HS-27A (cell line): ENCODE measurements around the gene CASKIN2.

ENCODE experiments used
- DNase-seq: peaks from one replicate; pipeline ENCODE4 v3.0.0-alpha.2; 2012; ENCODE audit warnings: low read depth, missing footprints

The CASKIN2 gene

GRCh38 chr17:75504347-75505151, 10.8 kb downstream of the CASKIN2 start:
- no peak for DNase-seq

- DNase-seq: no peak
Measured at GRCh38 chr17:75503976-75504346, 11.4 kb downstream of the CASKIN2 start.

DNA sequence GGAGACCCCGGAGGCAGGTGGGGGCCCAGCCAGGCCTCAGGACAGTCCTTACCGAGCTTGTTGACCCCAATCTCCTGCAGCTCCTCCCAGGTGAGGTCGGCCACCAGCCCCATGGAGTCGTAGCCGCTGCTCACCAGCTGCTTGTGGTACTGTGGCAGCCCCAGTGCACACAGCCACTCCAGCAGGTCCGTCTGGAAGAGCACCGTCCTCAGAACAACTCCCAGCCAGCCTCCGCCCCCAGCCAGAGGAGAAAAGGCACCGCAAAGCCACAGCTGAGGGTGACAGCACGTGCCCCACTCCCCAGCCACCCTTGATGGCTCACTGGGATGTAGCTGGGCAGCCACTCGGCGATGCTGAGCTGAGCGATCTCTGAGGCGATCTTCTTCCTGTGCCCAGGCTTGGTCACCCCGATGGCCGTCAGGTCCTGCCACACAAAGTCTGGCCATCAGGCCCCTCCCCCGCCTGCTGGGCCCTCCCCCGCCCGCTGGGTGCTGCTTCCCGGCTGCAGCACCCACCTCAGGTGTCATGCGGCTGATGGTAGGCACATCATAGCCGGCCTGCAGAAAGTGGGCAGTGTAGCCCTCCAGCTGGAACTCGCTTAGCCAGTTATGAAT, 11.9 kb downstream of the CASKIN2 start:
- DNase-seq: no peak

DNA sequence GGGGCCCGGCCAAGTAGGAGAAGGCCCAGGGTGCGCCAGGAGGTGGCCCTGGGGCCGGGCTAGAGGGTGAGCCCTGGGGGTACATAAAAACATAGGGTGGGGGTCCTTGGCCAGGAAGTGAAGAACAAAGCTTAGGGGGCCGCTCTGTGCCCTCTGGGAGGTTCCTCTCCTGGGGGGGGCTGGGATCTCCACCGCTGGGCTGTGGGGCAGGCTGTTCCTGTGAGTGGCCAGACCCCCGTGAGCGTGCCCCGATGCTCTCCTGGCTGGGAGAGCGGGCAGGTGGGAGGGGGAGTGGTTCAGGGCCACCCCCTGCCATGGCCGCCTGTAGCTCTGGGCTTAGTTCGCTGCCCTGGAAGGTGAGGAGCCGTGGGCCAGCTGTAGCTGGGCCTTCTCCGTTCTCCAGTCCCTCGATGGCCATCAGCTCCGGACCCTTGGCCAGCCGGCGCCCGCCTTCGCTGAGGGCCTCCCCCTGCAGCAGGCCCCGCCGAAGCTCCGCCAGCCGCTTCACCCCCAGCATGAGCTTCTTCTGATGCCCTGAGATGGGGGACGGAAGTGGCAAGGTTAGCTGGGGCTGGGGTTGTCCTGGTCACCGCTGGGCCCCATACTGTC, 12.5 kb downstream of the CASKIN2 start:
- no peak for DNase-seq

- DNase-seq: no peak
Measured at GRCh38 chr17:75502072-75502720, 13.1 kb downstream of the CASKIN2 start.

DNA sequence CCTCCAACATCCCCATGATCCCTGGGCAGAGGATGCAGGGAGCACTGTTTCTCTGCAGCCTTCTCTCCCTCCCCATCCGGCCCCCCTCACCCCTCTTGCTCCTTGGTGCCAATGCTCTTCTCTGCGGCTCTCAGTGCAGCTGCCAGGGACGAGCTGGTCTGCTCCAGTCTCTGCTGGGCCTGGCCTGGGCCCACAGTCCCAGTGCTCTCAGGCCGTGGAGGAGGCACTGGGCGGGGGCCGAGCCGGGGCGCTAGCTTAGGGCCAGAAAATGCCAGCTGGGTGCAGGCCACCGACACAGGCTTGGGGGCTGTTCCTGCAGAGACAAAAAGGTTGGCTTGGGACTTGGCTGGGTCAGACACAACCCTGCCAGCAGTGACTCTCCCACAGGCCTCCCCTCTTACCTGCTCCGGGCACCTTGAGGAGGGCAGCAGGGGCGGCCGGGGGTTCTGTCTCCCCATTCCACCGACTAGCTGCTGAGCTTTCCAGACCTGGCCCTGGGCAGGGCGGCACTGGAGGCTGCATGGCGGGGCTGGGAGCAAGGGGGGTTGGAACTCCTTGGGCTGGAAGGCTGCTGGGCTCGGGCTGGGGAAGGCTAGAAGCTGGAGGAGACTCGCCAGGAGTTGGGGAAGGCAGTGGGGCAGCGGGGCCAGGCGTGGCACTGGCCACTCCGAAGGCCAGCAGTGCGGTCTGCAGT, 13.8 kb downstream of the CASKIN2 start:
- no peak for DNase-seq

DNA sequence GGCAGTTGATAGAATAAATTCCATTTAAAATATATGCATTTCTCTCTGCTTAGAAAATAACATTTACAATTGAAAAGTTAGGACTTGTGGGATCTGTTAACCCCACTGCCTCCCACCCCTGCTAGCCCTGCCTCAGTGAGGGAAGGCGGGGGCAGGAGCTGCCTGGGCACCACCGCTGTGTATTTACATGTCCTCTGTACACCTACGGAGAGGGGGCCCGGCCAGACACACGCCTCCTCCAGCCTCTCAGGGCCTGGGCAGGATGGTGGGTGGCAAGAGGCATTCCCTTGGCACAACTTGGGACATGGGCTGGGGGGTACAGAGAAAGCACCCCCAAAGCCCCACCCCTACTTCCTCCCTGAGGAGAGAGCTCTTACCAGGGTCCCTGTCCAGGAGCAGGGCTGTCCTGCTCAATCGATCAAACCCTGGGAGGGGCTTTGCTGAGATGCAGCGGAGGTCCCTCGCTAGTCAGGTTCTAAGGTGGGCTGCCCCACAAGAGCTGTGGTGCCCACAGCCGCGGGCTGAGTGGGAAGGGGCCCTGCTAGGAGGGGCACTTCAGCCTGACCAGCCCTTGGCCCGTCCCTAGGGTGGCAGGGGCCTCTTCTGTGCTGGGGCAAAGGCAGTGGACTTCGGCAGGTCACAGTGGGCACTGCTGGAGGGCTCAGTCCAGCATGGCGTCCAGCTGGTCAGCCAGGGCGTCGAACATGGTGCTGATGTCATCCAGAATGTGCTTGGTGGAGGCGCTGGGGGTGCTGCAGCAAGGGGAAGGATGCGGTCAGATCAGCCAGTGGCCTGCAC, 14.7 kb downstream of the CASKIN2 start:
- DNase-seq: no peak

DNA sequence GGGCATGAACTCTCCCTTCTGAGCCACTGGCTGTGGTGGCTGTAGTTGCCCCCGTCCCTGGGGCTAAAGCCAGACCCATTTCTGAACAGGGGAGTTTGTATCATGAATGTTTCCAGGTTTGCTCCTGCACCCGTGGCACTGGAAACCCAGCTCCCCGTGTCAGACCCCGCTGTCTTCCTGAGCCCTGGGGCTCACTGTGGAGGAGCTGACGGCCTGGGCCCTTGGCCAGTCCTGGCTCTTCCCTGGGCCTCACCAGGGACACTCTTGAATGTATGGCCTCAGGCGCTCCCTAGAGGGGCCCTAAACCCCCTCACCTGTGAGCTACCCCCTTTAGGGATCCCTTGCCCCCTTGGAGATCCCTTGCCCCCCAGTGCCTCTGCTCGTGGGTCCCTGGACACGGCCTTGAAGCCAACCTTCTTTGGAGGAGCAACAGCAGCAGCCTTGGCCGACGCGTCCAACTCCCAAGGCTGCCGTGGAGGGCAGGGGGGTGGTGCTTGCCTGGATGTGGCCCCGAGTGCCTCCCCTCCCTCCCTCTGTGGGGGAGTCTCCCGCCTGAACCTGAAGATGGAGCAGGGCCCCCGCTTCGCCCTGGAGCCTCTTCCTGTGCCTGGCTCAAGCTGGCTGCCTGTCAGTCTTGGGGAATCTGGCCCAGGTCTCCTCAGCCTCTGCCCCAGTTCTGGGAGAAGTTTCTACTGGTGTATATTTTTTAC, 15.9 kb downstream of the CASKIN2 start:
- no peak for DNase-seq

- no peak for DNase-seq
Measured at GRCh38 chr17:75498726-75499213, 16.6 kb downstream of the CASKIN2 start.

DNA sequence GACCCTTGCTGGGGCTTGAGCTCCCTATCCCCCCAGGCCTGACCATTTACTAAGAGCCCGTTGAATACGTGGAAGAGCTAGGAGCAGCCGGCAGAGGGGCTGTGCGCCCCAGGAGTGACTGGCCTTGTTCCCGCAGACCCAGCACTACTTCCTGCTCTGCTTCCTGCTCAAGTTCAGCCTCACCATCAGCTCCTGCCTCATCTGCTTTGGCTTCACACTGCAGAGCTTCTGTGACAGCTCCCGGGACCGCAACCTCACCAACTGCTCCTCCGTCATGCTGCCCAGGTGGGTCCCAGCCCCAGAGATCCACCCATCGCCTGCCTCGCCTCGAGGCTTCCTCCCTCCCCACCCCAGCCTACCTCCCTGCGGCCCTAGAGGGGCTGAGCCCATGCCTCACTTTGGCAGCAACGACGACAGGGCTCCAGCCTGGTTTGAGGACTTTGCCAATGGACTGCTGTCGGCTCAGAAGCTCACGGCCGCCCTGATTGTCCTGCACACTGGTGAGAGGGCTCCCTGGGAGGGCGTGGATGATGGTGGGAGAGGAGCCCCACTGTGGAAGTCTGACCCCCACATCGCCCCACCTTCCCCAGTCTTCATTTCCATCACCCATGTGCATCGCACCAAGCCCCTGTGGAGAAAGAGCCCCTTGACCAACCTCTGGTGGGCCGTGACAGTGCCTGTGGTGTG, 17.2 kb downstream of the CASKIN2 start:
- DNase-seq: no peak

- no peak for DNase-seq
Measured at GRCh38 chr17:75496005-75496404, 19.3 kb downstream of the CASKIN2 start.

DNA sequence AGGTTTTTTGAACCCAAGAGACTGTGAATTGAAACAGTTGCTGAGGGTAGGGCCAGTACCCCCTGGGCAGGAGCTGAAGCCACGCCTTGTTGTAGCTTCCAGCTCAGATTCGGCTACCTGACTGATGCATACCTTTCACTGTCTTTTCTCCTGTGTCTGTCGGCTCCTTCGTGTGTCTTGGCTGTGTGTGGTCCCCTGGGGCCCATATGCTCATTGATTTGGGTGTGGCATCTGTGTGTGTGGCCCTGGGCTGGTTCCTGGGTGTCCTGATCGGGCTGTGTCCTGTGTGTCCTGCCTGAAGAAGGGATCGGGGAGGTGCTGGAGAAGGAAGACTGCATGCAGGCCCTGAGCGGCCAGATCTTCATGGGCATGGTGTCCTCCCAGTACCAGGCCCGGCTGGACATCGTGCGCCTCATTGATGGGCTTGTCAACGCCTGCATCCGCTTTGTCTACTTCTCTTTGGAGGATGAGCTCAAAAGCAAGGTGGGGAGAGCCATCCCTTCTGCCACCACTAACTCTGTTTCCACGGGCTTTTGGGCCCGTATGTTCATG, 20.9 kb downstream of the CASKIN2 start:
- no peak for DNase-seq

- no peak for DNase-seq
Measured at GRCh38 chr17:75493476-75494129, 21.7 kb downstream of the CASKIN2 start.

GRCh38 chr17:75492555-75493168, 22.7 kb downstream of the CASKIN2 start:
- no peak for DNase-seq

DNA sequence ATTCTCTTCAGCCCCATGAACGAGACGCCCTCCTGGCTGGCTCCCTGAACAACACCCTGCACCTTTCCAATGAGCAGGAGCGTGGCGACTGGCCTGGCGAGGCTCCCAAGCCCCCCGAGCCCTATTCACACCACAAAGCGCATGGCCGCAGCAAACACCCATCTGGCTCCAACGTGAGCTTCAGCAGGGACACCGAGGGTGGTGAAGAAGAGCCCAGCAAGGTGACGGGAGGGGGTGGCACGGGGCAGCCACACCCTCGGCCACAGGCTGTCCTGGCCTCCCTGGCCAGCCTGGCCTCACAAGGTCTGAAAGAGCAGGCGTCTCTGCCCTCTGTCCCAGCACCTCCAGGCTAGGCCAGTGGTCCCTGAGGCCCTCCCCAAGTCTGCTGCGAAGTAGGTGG, 23.7 kb downstream of the CASKIN2 start:
- no peak for DNase-seq

GRCh38 chr17:75490953-75491649, 24.2 kb downstream of the CASKIN2 start:
- DNase-seq: no peak

DNA sequence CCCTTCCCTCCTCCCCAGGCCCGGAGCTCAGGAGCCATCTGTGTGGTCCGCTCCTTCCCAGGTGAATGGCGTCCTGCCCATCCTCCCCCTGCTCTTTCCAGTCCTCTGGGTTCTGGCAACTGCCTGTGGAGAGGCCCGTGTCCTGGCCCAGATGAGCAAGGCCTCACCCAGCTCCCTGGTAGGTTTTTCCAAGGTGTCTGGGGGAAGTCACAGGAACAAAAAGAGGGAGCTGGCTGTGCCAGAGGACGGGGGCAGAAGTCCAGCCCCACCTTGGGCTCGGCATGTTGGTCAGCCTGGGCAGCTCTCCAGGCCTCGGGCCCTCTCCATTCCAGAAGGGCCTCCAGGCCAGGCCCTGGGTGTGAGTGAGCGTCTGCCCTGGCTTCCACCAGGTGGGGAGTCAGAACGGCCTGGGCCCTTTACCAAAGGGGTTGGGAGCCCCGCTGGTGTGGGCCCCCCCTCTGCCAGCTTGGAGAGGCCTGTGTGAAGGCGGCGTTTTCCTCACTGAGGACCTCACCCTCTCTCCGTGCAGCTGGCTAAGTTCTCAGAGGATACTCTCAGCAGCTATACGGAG, 25.1 kb downstream of the CASKIN2 start:
- DNase-seq: no peak

DNA sequence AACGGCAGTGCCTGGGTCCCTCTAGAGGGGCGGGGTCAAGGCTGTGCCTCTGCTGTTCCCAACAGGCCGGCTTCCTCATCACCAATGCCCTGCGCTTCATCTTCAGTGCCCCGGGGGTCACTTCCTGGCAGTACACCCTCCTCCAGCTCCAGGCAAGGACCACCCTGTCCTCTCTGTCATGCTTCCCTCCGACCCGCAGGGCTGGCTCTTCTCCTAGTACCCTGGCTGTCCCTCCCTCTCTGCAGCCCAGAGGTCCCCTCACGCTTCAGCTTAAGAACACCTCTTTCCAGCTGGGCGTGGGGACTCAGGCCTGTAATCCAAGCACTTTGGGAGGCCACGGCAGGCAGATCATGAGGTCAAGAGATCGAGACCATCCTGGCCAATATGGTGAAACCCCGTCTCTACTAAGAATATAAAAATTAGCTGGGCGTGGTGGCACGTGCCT, 25.8 kb downstream of the CASKIN2 start:
- no peak for DNase-seq
